ENCODE data around the gene HAND2.

The HAND2 gene

DNA sequence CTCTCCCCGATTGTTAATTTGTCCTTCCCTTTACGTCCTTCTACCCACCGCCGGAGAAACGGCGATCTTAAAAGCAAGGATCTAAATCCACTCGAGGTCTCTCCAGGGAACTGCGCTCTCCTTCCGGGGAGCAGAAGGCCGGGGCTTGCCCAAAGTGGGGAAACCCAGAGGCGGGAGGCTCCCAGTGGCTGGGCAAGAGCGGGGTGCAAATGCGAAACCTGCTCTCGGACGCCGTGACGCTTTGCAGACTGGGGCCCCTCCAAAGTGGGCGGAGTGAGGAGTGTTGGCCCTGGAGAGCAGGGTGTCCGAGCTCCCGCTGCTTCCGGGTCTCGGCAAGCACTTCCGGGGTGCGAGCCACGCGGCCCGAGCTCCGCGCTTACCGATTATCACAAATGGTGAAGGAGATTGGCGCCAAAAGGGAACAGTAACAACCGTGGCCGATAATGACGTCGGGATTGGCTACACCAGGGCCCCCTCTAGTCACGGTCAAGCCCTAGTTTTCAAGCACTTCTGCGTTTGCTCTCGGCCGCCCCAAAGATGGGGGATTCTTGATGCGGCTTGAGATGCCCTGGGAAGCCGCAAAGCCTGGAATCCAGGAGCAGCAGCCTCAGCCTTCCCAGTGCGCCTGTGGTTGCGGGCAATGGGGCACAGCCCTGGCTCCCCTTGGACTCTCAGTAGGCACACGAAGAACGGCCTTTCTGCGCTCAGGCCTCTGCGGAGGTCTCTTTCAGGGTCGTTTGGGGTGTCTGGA lies 29.0 kb downstream of the HAND2 start:
- DNase-seq, result no peak

DNA sequence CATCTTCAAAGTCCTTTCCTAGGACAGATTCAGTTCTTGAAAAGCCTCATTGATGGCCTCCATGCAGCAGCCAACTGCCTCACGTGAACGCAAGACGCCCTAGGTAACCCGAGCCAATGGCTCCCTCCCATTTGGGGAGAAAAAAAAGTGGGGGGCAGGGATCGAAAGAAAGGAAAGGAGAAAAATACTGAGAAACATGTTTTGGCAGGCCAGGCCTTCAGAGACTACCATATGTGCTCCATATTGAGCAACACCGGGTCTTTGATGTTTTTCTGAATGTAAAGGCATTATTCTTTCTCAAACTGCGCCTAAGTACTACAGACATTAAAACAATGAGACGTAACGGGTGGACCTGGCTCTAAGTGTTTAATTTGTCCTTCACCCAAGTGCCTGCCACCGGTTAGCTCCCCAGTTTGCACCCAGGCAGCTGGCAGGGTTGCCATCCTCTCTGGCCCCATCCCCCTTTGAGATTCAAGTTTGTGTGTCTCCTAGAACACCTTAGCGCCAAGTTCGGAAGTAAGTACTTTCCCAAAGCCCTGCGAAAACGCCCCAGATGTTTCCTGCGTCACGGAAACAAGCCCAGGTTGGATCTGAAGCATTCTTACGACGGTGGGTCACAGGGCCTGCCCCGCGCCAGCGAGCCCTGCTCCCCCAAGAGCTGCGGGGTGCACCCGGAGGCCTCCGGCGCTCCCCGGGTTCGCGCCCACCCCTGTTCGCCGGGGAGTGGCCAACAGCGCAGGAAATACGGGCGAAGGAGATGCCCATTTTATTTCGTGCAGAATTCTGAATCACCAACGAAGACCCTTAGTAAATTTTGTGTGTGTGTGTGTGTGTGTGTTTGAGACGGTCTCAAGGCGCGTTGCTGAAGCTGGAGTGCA lies 30.1 kb downstream of the HAND2 start:
- no peak for DNase-seq

DNA sequence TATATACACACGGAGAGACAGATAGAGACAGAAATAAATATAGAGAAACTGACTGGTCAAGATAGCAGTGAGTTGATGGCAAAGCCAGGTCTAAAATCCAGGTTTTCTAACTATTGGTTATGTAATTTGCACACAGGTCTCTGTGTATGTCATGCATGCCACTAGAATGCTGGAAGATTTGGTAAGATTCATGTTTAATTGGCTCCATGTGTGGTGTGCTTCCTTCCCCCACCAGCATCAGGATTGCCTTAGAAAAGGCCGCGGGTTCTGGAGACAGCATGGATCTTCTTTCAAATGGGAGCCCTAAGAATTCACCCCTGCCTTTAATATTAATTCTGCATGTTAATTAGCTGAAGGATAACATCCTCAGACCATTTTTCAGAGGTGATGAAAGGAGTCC lies 31.3 kb downstream of the HAND2 start:
- no peak for DNase-seq

DNA sequence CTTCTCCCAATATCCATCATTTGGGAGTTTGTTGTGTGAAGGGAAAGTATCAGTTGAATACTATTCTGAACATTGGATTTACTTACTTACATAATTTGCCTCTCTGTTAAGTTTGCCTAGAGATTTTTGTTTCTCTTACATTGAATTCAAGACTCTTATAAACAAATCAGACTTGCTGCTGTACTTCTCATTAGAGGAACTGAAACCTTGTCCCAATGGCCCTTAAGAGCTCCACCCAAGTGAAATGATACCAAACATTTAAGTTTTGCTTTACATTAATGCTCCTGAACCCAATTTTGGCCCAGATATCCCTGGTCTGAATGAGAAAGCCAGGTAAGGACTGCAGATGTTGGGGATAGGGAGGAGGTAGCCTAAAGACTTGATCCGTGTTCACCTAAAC lies 32.0 kb downstream of the HAND2 start:
- DNase-seq, result no peak

DNA sequence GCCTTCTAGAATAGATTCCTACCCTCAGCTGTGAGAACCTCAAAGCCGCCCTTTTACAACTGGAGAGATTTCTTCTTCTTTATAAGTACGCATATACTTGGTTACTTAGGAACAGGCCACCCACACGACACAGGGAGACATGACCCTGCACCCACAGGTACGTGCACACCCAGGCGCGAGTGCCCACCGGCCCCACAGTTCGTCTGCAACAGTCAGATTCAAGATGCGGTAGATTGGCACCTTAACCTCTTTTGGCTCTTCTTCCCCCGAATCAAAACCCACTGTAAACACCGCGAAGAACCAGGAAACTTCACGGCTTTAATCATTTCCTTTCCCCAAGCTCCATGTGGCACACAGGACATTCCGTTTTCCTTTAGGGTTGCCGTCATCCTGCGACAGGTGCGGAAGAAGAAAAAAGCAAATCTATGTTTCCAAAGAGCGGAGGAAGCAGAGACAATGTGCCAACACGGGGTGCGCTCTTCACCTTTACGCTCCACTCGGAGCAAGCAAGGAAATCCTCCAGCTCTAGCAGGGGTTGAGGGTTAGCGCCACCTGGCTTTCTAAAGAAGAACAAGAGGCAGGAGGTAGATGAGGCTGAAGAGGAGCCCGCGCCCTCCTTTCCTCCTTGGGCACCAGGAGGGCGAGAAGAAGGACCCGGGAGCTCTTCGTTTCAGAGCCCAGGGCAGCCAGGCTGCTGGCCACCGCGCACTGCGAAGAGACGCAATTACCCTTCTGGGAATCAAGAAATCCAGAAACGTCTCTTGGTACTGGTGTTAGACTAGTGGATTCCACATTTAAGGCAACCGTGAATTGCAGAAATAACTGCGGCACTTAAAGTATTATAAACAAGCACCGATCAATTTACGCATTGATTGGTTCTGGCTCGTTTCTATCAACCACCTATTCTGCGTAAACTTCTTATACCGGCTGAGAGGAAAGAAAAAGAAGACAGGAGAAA lies 35.7 kb downstream of the HAND2 start:
- DNase-seq, result peak; percentile 47 to 70

DNA sequence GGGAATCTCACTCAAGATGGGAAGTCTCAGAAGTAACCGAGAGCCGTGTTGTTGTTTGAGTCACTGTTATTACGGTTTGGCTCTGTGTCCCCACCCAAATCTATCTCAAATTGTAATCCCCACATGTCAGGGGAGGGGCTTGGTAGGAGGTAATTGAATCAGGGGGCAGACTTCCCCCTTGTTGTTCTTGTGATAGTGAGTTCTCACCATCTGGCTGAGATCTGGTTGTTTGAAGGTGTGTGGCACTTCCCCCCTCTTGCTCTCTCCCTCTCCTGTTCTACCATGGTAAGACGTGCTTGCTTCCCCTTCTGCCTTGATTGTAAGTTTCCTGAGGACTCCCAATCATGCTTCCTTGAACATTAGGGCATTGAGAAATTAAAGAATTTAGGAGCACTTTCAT lies 37.0 kb downstream of the HAND2 start:
- DNase-seq, result no peak

DNA sequence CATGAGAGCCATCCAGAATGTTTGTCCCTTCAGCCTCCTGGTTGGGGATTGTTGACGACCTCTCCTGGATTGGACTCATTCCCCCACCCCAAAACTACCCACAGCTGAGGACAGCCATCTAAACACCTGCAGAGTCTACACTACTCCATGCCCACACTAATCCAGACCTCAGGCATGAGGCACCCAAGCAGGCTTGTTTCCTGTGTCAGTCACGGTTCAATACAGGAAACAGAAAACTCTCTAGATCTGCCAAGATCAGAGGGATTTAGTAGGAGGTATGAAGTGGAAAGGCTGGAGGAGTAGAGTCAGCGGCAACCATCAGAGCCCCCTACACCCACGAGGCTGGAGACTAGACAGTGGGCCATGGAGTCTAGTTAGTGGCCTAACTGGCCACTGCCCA lies 37.7 kb downstream of the HAND2 start:
- DNase-seq, result no peak

DNA sequence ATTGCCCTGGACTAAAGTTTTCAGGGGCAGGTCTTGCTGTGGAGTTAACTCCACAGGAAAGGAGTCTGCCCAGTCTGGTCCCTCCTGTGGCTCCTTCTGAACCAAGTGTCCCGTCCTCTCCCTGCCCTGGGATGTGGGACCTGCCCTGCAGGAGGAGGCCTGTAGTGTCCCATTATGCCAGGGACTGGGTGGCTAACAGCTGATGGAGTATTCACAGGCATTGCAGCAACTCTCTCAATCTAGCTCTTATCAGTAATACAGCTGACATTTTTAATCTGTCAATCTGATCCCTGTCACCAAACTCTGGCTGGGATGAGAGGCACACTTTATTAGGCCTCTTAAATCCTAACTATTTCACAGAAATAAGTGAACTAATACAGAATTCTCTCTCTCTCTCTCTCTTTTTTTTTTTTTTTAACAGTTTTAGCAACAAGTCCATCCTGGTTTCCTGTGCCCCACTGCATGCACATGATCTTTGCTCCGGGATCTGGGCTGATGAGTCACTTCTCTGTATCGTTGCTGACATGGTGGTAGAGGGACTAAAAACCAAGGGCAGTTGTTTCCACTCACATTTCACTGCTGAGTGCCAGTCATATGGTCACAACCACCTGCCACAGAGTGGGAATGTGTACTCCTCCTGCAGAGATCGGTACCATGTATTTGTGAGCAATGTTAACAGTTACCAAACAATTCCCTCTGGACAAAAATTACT lies 39.1 kb downstream of the HAND2 start:
- no peak for DNase-seq

DNA sequence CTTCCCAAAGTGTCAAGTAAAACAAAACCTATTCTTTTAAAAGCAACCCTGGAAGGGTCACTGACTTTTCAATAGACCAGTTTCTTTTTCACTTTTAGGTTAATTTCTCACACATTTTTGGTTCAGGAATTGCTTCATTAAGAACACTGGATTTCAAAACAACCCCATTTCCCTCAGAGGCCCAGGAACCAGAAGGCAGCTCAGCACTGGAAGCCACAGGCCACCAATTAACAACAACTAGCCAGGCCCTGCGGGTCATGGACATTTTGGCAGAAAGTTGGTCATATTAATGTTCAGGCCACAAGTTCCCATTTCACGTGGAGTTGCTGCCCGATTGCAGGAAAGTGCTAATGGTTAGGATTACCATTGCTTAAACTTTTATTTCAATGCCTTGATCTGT lies 39.8 kb downstream of the HAND2 start:
- DNase-seq, result no peak

DNA sequence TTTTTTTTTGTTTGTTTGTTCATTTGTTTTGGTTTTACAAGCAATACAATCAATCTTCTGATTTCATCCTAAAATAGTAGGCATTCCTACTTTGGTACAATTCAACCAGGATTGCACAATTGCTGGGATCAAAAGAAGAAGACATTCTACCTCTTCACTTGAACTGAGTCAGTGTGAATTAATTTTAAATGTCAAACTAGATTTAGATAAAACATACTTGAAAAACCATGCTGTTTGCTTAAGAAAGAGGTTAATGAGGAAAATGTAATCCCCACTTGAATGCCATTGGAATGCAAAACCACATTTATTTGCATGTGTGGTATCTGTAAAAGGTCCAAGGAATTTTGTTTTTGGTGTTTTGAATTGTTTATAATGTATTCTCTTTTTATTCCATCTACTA lies 40.5 kb downstream of the HAND2 start:
- no peak for DNase-seq

DNA sequence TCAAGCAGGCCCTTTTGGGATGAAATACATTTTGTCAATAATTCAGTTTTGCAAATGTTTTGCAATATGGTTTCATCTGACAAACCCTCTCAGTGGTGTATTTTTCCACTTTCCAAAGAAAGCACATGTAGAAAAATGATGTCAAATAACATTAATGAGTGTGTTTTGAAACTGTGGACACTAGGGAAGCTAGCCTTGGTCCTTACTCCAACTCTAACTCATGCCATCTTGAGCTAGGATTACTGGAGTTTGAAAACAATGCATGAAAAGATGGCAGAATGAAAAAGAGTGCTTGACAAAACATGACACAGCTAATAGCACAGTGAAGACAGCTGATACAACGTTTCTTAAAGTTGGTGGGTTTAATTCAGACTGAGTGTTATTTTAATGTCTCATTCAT lies 41.4 kb downstream of the HAND2 start:
- DNase-seq, result no peak

DNA sequence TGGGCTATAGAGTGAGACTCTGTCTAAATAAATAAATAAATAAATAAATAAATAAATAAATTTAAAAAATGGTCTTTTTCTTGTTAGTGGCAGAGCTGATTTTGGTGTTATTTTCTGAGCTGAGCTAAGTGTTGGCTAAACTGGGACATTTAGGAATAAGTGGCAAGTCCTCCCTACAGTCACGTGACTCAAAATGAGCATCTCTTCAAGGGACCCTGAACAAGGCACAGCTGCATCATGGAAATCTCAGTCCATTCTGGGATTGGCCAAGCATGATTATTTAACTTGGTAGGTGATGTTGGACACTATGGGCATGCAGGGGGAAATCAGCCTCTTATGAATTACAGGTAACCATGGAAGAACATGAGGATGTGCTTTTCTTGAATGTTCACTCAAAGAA lies 42.0 kb downstream of the HAND2 start:
- no peak for DNase-seq

DNA sequence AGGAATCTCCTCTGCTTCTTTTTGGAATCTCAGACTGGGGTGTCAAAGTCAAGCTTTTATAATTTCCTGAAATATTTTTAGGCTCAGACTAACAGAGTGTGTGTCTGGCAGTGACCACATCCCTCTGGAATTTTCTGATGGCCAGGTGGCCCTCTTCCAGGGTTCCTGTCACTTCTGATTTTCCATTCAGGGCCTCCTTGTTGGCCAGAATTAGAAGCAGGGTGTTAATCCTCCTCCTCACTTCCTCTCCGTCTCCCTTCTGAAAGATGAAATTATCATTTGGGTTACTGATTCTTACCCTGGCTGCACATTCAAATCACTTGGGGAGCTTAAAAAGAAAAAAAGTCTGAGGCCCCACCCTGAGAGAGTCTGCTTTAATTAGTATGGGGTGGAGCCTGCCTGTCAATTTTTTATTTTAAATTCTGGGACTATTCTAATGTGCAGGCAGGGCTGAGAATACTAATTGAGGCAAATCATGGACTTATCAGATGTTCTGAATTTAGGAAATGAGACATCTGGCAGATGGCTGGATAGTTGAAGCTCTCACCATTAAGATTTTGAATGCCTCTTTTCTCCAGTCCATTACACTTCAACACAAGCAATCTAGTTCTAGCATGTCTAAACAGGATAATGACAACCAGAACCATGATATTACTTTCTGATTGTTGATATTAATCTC lies 43.2 kb downstream of the HAND2 start:
- no peak for DNase-seq

DNA sequence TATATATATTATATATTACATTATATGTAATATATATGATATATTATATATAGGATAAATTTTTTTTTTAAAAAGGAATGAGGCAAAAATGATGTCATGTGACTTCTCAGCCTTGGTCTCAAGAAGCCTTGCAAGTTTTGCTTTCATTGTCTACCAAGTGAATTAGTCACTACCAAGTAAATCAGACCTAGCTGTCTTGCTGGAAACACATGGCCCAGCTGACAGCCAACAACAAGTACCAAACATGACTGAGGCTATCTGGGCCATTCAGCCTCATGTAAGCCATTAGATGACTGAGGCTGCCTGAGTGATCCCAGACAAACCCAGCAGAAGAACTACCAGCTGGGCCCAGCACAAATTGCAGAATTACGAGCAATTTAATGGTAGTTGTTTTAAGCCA lies 44.9 kb downstream of the HAND2 start:
- no peak for DNase-seq

DNA sequence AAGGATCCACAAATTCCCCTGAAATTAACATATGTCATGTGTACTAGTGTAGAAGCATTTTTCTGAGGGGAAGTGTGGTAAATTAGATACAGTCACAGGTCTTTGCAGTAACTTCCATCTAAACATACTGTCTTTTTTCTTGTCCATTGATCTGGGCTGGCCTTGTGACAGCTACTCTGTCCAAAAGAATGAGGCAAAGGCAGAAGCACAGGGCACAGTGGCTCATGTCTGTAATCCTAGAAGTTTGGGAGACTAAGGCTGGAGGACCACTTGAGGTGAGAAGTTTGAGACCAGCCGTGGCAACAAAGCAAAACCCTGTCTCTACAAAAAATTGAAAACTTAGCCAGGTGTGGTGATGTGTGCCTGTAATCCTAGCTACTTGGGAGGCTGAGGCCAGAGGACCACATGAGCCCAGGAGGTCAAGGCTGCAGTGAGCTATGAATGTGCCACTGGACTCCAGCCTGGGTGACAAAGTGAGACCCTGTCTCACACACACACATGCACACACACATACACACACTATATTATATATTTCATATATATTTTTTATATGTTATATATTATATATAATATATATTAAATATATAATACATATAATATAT lies 47.6 kb downstream of the HAND2 start:
- no peak for DNase-seq

DNA sequence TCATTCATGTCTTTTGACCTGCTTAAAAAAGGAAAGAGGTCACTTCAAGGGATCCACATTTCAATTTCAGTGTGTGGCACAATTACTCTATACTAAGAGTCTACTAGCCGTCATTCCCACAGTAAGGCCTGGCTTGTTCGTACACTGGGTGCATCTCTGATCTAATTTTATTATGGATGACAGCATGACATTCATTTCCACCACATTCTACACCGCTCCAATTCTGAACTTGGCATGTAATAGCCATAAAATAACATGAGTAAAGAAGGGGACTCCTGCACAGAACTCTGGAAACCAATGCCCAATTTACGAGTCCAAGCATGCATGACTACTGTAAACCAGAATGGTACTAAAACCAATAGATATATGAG lies 51.1 kb downstream of the HAND2 start:
- DNase-seq, result no peak

DNA sequence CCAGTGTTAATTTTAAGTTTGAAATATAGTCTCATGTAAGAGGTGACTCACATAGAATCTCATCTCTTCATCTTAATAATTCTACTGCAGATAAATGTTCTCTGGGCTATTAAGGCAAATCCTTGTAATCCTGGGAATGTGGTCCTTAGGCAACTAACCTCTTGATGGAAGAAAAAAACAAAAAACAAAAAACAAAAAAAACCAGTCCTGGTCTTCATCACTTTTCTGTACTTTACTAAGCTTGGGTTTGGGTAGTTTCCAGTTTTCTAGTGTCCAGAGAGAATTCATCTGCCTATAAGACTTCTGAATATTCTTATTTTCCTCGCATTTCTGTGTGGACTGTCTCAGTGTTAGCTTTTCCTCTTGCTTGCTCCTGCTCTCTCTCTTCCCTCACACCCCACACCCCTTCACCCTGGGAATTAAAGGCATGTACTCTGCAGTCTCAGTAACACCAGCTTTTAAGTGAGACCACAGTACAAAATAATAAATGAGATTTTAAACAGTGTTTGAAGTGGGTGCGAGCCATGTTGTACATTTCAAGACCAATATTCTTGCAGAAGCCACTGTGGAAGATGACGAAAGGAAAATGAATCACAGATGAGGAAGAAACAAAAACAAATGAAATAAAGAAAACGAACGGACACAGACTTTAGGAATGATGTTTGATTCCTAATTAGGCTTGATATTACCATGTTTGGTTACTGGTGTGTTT lies 51.7 kb downstream of the HAND2 start:
- DNase-seq, result no peak

DNA sequence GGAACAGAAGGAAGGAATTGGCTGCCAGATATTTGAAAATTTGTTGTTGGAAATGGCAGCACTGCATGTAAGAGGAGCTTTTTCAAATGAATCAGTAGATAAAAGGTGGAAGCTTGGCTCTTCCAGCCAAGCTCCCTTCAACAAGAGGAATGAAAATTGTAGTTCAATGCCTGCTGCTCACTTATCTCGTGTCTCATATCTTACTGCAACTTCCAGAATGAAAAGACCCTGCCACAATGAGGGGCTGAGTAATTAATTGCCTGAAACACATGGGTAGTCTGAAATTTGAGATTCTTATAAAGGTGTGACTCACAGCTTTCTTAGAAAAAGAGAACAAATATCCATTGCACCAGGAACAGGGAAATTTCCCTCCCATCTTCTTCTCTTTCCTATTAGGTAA lies 53.0 kb downstream of the HAND2 start:
- no peak for DNase-seq

Data from NCI-H2081 (cell line).